Hepatocyte (in vitro differentiated cells): ENCODE data around the gene IGLON5. TPM values are rescaled to one million over a fixed set of nuclear protein-coding genes. Genes with fewer than 3 reads are reported as not detected.

Experiments used
- DNase-seq: peaks from one replicate; pipeline ENCODE4 v3.0.0-alpha.2; 2016; ENCODE audit warnings: low spot score
- H2AFZ ChIP-seq: fragments of 200-600 bp; sonication (generic); 2 replicates; pipeline ENCODE4 v1.6.0; 2016; ENCODE audit warnings: antibody characterized with exemption, mild to moderate bottlenecking
- H3K27ac ChIP-seq: fragments of 200-600 bp; sonication (generic); 2 replicates; pipeline ENCODE4 v1.5.1; 2016; ENCODE audit warnings: mild to moderate bottlenecking
- H3K27me3 ChIP-seq: fragments of 200-600 bp; sonication (generic); 2 replicates; pipeline ENCODE4 v1.6.1; 2016
- H3K36me3 ChIP-seq: fragments of 200-600 bp; sonication (generic); replicated peaks from 2 replicates; pipeline ENCODE4 v1.5.1; 2016; ENCODE audit warnings: low read depth; ENCODE audit not compliant: insufficient read depth
- H3K4me1 ChIP-seq: fragments of 200-600 bp; sonication (generic); 2 replicates; pipeline ENCODE4 v1.5.1; 2016; ENCODE audit warnings: mild to moderate bottlenecking, moderate library complexity; ENCODE audit not compliant: insufficient read depth
- H3K4me2 ChIP-seq: fragments of 200-600 bp; sonication (generic); 2 replicates; pipeline ENCODE4 v1.6.0; 2016
- H3K4me3 ChIP-seq: fragments of 200-600 bp; sonication (generic); 2 replicates; pipeline ENCODE4 v1.5.1; 2016; ENCODE audit warnings: mild to moderate bottlenecking
- H3K79me2 ChIP-seq: fragments of 200-600 bp; sonication (generic); 2 replicates; pipeline ENCODE4 v1.6.0; 2017; ENCODE audit warnings: mild to moderate bottlenecking
- H3K9me2 ChIP-seq: fragments of 200-600 bp; sonication (generic); replicated peaks from 2 replicates; pipeline ENCODE4 v1.6.0; 2017; ENCODE audit warnings: mild to moderate bottlenecking; ENCODE audit not compliant: insufficient read depth
- H3K9me3 ChIP-seq: fragments of 200-600 bp; sonication (generic); 2 replicates; pipeline ENCODE4 v1.5.1; 2016; ENCODE audit warnings: low read depth, mild to moderate bottlenecking
- H4K20me1 ChIP-seq: fragments of 200-600 bp; sonication (generic); 2 replicates; pipeline ENCODE4 v1.6.0; 2016; ENCODE audit warnings: mild to moderate bottlenecking; ENCODE audit not compliant: insufficient read depth, poor library complexity, severe bottlenecking
- CTCF ChIP-seq: fragments of 200-600 bp; sonication (generic); IDR thresholded peaks from 2 replicates; pipeline ENCODE4 v1.5.1; 2016; ENCODE audit warnings: antibody characterized with exemption, mild to moderate bottlenecking; ENCODE audit not compliant: poor library complexity
- EZH2 ChIP-seq: fragments of 200-600 bp; sonication (generic); IDR thresholded peaks from 2 replicates; pipeline ENCODE4 v1.6.1; 2016; ENCODE audit warnings: antibody characterized with exemption, mild to moderate bottlenecking, borderline replicate concordance
- EZH2phosphoT487 ChIP-seq: fragments of 200-600 bp; sonication (generic); IDR thresholded peaks from one replicate; pipeline ENCODE4 v1.6.1; 2018; ENCODE audit warnings: antibody characterized with exemption, mild to moderate bottlenecking, low read depth, moderate library complexity; ENCODE audit not compliant: unreplicated experiment, severe bottlenecking
- WGBS: methylation state at CpG from one replicate; pipeline ENCODE4 v1.1.6; 2016; ENCODE audit warnings: low lambda C conversion rate; ENCODE audit errors: missing lambda C conversion rate; 5-methylcytosine and 5-hydroxymethylcytosine counted together
- polyA plus RNA-seq: library from polyadenylated mRNA; unstranded; fragments of >200 nt; fragmentation: Nextera tagmentation; extraction: Ambion mirVana; gene quantifications from 2 replicates; pipeline ENCODE4 v1.2.1, GENCODE V29; 2016
- total RNA-seq: library from RNA; depleted of rRNA; stranded (reverse); fragments of >200 nt; gene quantifications from 2 replicates; pipeline ENCODE4 v1.2.3, GENCODE V29; 2014

The IGLON5 gene
- total and polyA plus RNA-seq, 2 experiments from 2014 or later: 2.4 to 5.0 TPM

- Histone ChIP-seq H3K9me3 (no peaks in the 10 kb centered on the region), H3K4me3 (peak overlapping the region; percentile 62), H3K4me2 (peak overlapping the region; percentile 97), H3K79me2 (peaks cover 19% of the 10 kb centered on the region), H4K20me1 (no peaks in the 10 kb centered on the region), H3K36me3 (no peaks in the 10 kb centered on the region), H2AFZ (no peak overlapping the region), H3K27ac (peak overlapping the region; percentile 99), H3K27me3 (no peaks in the 10 kb centered on the region), H3K9me2 (no peaks in the 10 kb centered on the region), H3K4me1 (peaks cover 34% of the 10 kb centered on the region)
- TF ChIP-seq CTCF (no peak), EZH2 (no peak), EZH2phosphoT487 (no peak)
- WGBS: 0% methylated on average over 5 of the region's 15 CpGs
- DNase-seq: no peak
Observed at GRCh38 chr19:51367255-51367564, 55.8 kb downstream of the IGLON5 start.

GRCh38 chr19:51367565-51368365 is 56.3 kb downstream of the IGLON5 start:
- peak overlapping the region; percentile 86 for H3K27ac ChIP-seq
- peak overlapping the region; percentile 35 for H3K4me3 ChIP-seq
- H3K4me1 ChIP-seq: peaks cover 31% of the 10 kb centered on the region
- peaks cover 19% of the 10 kb centered on the region for H3K79me2 ChIP-seq
- under 1% methylated on average over 43 of the region's 64 CpGs for WGBS
- peak overlapping the region; percentile 51 for H2AFZ ChIP-seq
- H3K36me3 ChIP-seq: no peaks in the 10 kb centered on the region
- no peaks in the 10 kb centered on the region for H3K27me3 ChIP-seq
- peak overlapping the region; percentile 97 for H3K4me2 ChIP-seq
- DNase-seq: peak; percentile 100
- H3K9me2 ChIP-seq: no peaks in the 10 kb centered on the region
- H3K9me3 ChIP-seq: no peaks in the 10 kb centered on the region
- no peak for TF ChIP-seq EZH2phosphoT487
- no peak for TF ChIP-seq EZH2
- TF ChIP-seq CTCF: no peak
- no peaks in the 10 kb centered on the region for H4K20me1 ChIP-seq

- Histone ChIP-seq H4K20me1 (no peaks in the 10 kb centered on the region), H3K79me2 (peaks cover 19% of the 10 kb centered on the region), H3K36me3 (no peaks in the 10 kb centered on the region), H3K4me3 (peak within 1 kb of the TSS; percentile 35), H3K4me2 (peak within 1 kb of the TSS; percentile 89), H3K27me3 (no peaks in the 10 kb centered on the region), H3K9me3 (no peaks in the 10 kb centered on the region), H3K27ac (peak within 1 kb of the TSS; percentile 86), H3K4me1 (peaks cover 24% of the 10 kb centered on the region), H3K9me2 (no peaks in the 10 kb centered on the region), H2AFZ (peak within 1 kb of the TSS; percentile 51)
- DNase-seq: no peak
- WGBS: 73% methylated on average over 20 of the region's 23 CpGs
- TF ChIP-seq EZH2phosphoT487 (no peak), CTCF (no peak), EZH2 (no peak)
Observed at GRCh38 chr19:51368366-51369282, 57.2 kb downstream of the IGLON5 start, which contains the start of gene CLDND2. Gene CLDND2, minus strand, starts transcription at chr19:51369003. Its CDS starts 426 bp downstream, at chr19:51368577.
